Measurements from ENCODE around the gene HCRTR1. TPM values are rescaled to one million over a fixed set of nuclear protein-coding genes. Genes with fewer than 3 reads are reported as not detected.
A peak's percentile ranks its signal among the peaks of the same experiment; 100 is the strongest.

HCRTR1 gene
- total and polyA plus RNA-seq, 10 donors: 0.06 TPM; not detected in 9

GRCh38 chr1:31575369-31576140 is 41.9 kb upstream of the HCRTR1 start:
- no peaks in the 10 kb centered on the region for H3K9me3 ChIP-seq
- peaks cover 0 to 31% (median 6%) of the 10 kb centered on the region in 7 donors for H3K27me3 ChIP-seq (replicated peaks in 1 of 7)
- peak overlapping the region in 6 of 8 donors; percentile 63 to 92 (median 87) for H3K27ac ChIP-seq
- peaks cover 18 to 67% (median 46%) of the 10 kb centered on the region in 6 donors for H3K4me1 ChIP-seq
- no peak for DNase-seq
- peak overlapping the region in 5 of 8 donors; percentile 52 to 77 (median 69) for H3K4me3 ChIP-seq
- intact Hi-C loops (cut with DNase I; ENCODE audit: low total_unique reads): loop anchor here (10.0 kb wide), 1 partner anchor 219 kb away; no protein-coding TSS in a partner anchor
- no peak for TF ChIP-seq CTCF (IDR thresholded peaks at IDR 0.05 in 8 of 11, conservative IDR thresholded peaks at IDR 0.05 in 3 of 11)
- TF ChIP-seq POLR2A (IDR thresholded peaks at IDR 0.05): no peak
- TF ChIP-seq POLR2AphosphoS5 (IDR thresholded peaks at IDR 0.05): no peak
- WGBS, 5 donors: 65 to 80% (median 72%) methylated on average over 10 to 11 of the region's 11 CpGs
- no peaks in the 10 kb centered on the region for H3K36me3 ChIP-seq

- H3K4me3 ChIP-seq: peak within 1 kb of the TSS; percentile 52 to 85 (median 68)
- intact Hi-C loops (cut with DNase I; ENCODE audit: low total_unique reads): loop anchor here (10.0 kb wide), 1 partner anchor 219 kb away; no protein-coding TSS in a partner anchor
- 7 to 15% (median 8%) methylated on average over 25 of the region's 25 CpGs for WGBS, 5 donors
- TF ChIP-seq CTCF (IDR thresholded peaks at IDR 0.05 in 8 of 11, conservative IDR thresholded peaks at IDR 0.05 in 3 of 11): no peak
- TF ChIP-seq POLR2A (IDR thresholded peaks at IDR 0.05): peak in 2 of 3 donors; percentile 26 to 43
- TF ChIP-seq POLR2AphosphoS5 (IDR thresholded peaks at IDR 0.05): peak; percentile 83 to 90 (median 90)
- H3K9me3 ChIP-seq: no peaks in the 10 kb centered on the region
- H3K4me1 ChIP-seq: peaks cover 18 to 67% (median 43%) of the 10 kb centered on the region in 6 donors
- peaks cover 0 to 31% (median 6%) of the 10 kb centered on the region in 7 donors for H3K27me3 ChIP-seq (replicated peaks in 1 of 7)
- no peak for DNase-seq
- H3K27ac ChIP-seq: peak within 1 kb of the TSS; percentile 48 to 92 (median 84)
- no peaks in the 10 kb centered on the region for H3K36me3 ChIP-seq
Observed at GRCh38 chr1:31576201-31576669, 41.3 kb upstream of the HCRTR1 start, which contains the start of gene TINAGL1. TINAGL1 (plus strand) TSS chr1:31576515; CDS start chr1:31577149, 634 bp downstream.

GRCh38 chr1:31576743-31577455 is 40.6 kb upstream of the HCRTR1 start:
- Histone ChIP-seq H3K27ac (peak overlapping the region; percentile 48 to 92 (median 84)), H3K4me3 (peak overlapping the region; percentile 52 to 85 (median 68)), H3K9me3 (no peaks in the 10 kb centered on the region), H3K27me3 (replicated peaks in 1 of 7) (peaks cover 0 to 31% (median 6%) of the 10 kb centered on the region in 7 donors), H3K4me1 (peaks cover 12 to 67% (median 39%) of the 10 kb centered on the region in 6 donors), H3K36me3 (no peaks in the 10 kb centered on the region)
- intact Hi-C loops (cut with DNase I; ENCODE audit: low total_unique reads): loop anchor here (10.0 kb wide), 1 partner anchor 218 kb away; no protein-coding TSS in a partner anchor
- 26 to 67% (median 52%) methylated on average over 2 to 27 of the region's 27 CpGs for whole genome bisulfite sequencing, 5 donors
- DNase-seq: no peak
- no peak for TF ChIP-seq POLR2A (IDR thresholded peaks at IDR 0.05)
- no peak for TF ChIP-seq CTCF (IDR thresholded peaks at IDR 0.05 in 8 of 11, conservative IDR thresholded peaks at IDR 0.05 in 3 of 11)
- TF ChIP-seq POLR2AphosphoS5 (IDR thresholded peaks at IDR 0.05): no peak

Measured in spleen (tissue), 11 donors.